ENCODE results near the gene HRH2. TPM values are rescaled to one million over a fixed set of nuclear protein-coding genes. Genes with fewer than 3 reads are reported as not detected.

HRH2 gene
- total RNA-seq, 6 experiments from 2014 or later: not detected

DNA sequence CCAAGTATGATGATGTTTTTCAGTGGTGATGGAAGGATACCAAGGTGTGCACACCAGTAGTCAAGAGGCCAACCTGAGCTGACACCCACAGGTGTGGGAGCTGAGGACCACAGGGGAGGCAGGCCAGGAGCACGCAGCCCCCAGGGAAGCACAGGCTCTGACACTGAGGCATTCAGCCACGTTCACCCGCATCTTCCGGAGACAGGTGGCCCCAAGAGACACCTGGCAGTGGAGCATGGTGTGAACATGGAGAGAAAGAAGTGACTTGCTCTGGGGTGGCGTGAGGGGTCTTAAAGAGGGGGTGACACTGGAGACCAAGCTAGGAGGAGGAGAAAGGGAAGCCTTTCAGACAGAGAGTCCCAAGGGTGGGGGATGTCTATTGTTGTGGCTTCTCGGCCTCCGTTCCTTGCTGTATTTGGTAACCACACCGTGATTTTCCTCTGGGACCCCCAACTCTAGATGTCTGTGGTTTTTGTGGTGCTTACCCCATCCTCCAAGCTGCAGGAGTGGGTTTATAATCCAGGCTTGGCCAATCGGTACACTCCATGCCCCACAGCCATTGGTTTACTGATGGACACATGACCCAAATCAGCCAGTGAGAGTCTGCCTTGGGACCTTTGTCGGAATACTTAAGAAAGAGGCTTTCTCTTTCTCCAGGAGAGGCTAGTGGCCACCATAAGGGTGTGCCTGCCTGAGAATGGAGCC is 84.6 kb downstream of the HRH2 start:
- peaks cover 8% of the 10 kb centered on the region for H3K27me3 Mint-ChIP-seq (ENCODE audit: insufficient read depth)
- H3K36me3 Mint-ChIP-seq (ENCODE audit: low read depth): no peaks in the 10 kb centered on the region
- no peak overlapping the region for H3K4me3 Mint-ChIP-seq
- H3K27ac Mint-ChIP-seq: no peak overlapping the region
- no peaks in the 10 kb centered on the region for H3K9me3 Mint-ChIP-seq
- DNase-seq: no peak
- H3K4me1 Mint-ChIP-seq (ENCODE audit: low read depth): no peaks in the 10 kb centered on the region
- TF ChIP-seq, protein P1, sequence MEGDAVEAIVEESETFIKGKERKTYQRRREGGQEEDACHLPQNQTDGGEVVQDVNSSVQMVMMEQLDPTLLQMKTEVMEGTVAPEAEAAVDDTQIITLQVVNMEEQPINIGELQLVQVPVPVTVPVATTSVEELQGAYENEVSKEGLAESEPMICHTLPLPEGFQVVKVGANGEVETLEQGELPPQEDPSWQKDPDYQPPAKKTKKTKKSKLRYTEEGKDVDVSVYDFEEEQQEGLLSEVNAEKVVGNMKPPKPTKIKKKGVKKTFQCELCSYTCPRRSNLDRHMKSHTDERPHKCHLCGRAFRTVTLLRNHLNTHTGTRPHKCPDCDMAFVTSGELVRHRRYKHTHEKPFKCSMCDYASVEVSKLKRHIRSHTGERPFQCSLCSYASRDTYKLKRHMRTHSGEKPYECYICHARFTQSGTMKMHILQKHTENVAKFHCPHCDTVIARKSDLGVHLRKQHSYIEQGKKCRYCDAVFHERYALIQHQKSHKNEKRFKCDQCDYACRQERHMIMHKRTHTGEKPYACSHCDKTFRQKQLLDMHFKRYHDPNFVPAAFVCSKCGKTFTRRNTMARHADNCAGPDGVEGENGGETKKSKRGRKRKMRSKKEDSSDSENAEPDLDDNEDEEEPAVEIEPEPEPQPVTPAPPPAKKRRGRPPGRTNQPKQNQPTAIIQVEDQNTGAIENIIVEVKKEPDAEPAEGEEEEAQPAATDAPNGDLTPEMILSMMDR (IDR thresholded peaks at IDR 0.05): no peak

DNA sequence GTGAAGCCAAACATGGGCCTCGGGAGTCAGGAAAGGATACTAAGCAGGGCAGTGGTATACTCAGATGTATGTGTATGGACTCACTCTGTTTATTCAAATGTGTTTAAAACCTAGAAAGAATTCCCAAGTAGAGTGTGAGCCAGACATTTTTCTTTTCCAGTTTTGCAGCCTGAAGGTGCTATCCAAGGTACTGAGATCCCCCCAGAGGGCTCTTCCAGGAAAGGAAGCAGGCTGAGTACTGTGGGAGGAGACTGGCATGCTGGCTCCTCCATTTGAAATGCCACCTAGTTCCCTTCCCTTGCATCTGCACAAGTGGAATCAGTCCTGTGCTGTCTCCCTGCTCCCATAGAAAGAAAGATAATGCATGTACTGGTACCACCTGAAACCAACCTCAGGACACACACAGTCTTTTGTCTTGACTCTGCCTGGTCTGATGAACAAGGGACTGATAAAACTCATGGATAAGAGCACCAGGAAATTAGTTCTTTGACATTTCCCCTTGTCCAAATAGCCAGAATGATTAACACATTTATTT is 85.9 kb downstream of the HRH2 start:
- TF ChIP-seq, protein P1 (IDR thresholded peaks at IDR 0.05): no peak
- H3K4me1 Mint-ChIP-seq (ENCODE audit: low read depth): no peaks in the 10 kb centered on the region
- H3K27ac Mint-ChIP-seq: no peak overlapping the region
- H3K27me3 Mint-ChIP-seq (ENCODE audit: insufficient read depth): no peaks in the 10 kb centered on the region; the same call in none of the 2 replicates
- H3K36me3 Mint-ChIP-seq (ENCODE audit: low read depth): no peaks in the 10 kb centered on the region
- DNase-seq: no peak
- H3K4me3 Mint-ChIP-seq: no peak overlapping the region
- no peaks in the 10 kb centered on the region for H3K9me3 Mint-ChIP-seq

DNA sequence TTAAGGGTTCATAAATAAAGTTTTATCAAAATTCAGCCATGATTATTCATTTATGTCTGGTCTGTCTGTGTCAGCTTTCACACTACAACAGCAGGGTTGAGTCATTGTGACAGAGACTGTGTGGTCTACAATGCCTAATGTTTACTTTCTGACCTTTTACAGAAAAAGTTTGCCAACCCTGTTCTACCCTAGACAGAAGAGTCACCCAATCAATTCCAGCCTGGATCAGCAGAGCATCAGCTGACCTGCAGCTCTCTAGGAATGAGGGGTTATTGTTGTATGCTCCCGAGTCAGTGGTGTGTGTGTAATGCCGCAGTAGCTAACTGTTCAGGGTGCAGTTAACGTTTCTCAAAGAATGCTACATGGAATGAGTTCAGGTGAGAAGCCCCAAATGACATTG is 87.3 kb downstream of the HRH2 start:
- H3K27ac Mint-ChIP-seq: no peak overlapping the region

DNA sequence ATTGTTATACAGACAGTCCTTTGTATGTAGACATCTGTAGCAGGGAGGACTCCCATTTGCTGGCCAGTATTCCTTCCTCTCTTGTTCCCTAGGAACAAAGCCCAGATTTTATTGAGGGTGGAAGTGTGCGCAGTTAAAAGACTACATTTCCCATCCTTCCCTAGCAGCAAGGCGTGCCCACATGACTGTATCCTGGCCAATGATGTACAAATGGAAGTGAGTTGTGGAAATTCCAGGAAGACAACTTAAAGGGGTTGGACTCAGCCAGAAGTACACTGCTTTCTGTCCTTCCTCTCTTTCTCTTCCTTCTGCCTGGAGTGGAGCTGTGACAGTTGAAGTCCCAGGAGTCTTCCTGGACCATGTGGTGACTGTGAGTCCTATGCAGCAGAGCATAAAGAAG is 89.0 kb downstream of the HRH2 start:
- H3K4me1 Mint-ChIP-seq (ENCODE audit: low read depth): no peaks in the 10 kb centered on the region
- DNase-seq: peak; percentile 8
- TF ChIP-seq, protein P1 (IDR thresholded peaks at IDR 0.05): no peak
- no peak overlapping the region for H3K4me3 Mint-ChIP-seq
- peaks cover 2% of the 10 kb centered on the region; the same call in 1 of the 2 replicates for H3K27me3 Mint-ChIP-seq (ENCODE audit: insufficient read depth)
- H3K9me3 Mint-ChIP-seq: no peaks in the 10 kb centered on the region
- H3K36me3 Mint-ChIP-seq (ENCODE audit: low read depth): no peaks in the 10 kb centered on the region
- H3K27ac Mint-ChIP-seq: no peak overlapping the region

More for the DNA sequence above, 87.3 kb downstream of the HRH2 start:
- H3K36me3 Mint-ChIP-seq (ENCODE audit: low read depth): no peaks in the 10 kb centered on the region
- no peaks in the 10 kb centered on the region for H3K4me1 Mint-ChIP-seq (ENCODE audit: low read depth)
- TF ChIP-seq, protein P1 (IDR thresholded peaks at IDR 0.05): no peak
- no peak for DNase-seq
- no peaks in the 10 kb centered on the region for H3K9me3 Mint-ChIP-seq
- no peaks in the 10 kb centered on the region; the same call in 1 of the 2 replicates for H3K27me3 Mint-ChIP-seq (ENCODE audit: insufficient read depth)
- H3K4me3 Mint-ChIP-seq: no peak overlapping the region

DNA sequence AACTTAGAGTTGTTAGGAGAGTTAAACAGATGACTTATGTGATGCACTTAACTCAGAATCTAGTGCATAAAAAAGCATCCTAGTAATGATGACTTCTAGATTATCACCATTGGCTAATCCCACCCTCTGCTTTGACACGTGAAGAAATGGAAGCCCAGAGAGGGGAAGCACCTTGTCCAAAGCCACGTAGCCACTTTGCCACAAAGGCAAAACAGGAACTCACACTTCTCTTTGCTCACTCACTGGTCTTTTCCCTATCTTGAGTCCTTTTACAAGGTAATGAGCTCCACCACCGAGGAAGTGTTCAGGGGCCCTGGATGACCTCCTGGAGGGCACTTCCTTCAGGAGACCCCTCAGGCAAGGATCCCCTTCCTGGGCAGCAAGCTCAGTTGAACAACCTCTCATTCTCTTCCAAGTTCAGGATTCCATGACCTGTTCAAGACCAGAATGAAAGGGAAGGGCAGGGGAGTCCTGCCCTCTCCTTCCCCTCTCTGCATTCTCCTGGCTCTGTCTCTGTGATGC is 89.7 kb downstream of the HRH2 start:
- Mint-ChIP-seq H3K36me3 (ENCODE audit: low read depth) (no peaks in the 10 kb centered on the region), H3K9me3 (no peaks in the 10 kb centered on the region), H3K27ac (no peak overlapping the region), H3K27me3 (ENCODE audit: insufficient read depth) (peaks cover 2% of the 10 kb centered on the region; the same call in 1 of the 2 replicates), H3K4me3 (no peak overlapping the region), H3K4me1 (ENCODE audit: low read depth) (no peaks in the 10 kb centered on the region)
- TF ChIP-seq, protein P1 (IDR thresholded peaks at IDR 0.05): no peak
- no peak for DNase-seq
